CD4-positive, alpha-beta T cell (primary cell): ENCODE results near the gene PPP1R1B. TPM values are rescaled to one million over a fixed set of nuclear protein-coding genes. Genes with fewer than 3 reads are reported as not detected.
A peak's percentile ranks its signal among the peaks of the same experiment; 100 is the strongest.

Source experiments
- ATAC-seq: fragments of 200-7000 bp; cut with Tn5 transposase; one replicate; pipeline ENCODE4 v1.10.0; 2022; ENCODE audit warnings: mild to moderate bottlenecking; ENCODE audit not compliant: poor library complexity
- CTCF ChIA-PET: fragments of 350-600 bp; sonication (Branson Sonifier 250); formaldehyde crosslinking; loops from one replicate; lab custom pipeline; 2021; ENCODE audit warnings: antibody characterized with exemption, inconsistent platforms; lab: Charles Lee
- POLR2A ChIA-PET: fragments of 350-600 bp; sonication (Branson Sonifier 250); formaldehyde crosslinking; loops from one replicate; lab custom pipeline; 2021; ENCODE audit warnings: antibody characterized with exemption, inconsistent platforms; lab: Charles Lee
- DNase-seq, 14 experiments: peaks; one replicate each; pipeline ENCODE4 v3.0.0-alpha.2; 2013 to 2020; ENCODE audit warnings: mixed read lengths in 2 of 14
- H3K27ac ChIP-seq, 2 donors: one replicate each; pipeline versions ENCODE4 v1.5.1 to v1.7.0; 2013; ENCODE audit warnings: low read length in 2 of 2, low read depth in 1 of 2, mild to moderate bottlenecking in 1 of 2
- H3K27me3 ChIP-seq, 2 experiments: 1 replicate in 1 of 2; 2 replicates in 1 of 2; pipeline versions ENCODE4 v1.6.1 to v1.7.0; 2013; ENCODE audit warnings: low read length in 2 of 2, control low read depth in 1 of 2, mild to moderate bottlenecking in 1 of 2, moderate library complexity in 1 of 2; ENCODE audit not compliant: insufficient read depth in 2 of 2, control insufficient read depth in 1 of 2
- H3K36me3 ChIP-seq: one replicate; pipeline ENCODE4 v1.6.1; 2013; ENCODE audit warnings: low read length, control low read depth; ENCODE audit not compliant: insufficient read depth
- H3K4me1 ChIP-seq: one replicate; pipeline ENCODE4 v1.6.1; 2013; ENCODE audit warnings: low read length, control low read depth; ENCODE audit not compliant: insufficient read depth
- H3K4me3 ChIP-seq: one replicate; pipeline ENCODE4 v1.5.1; 2013; ENCODE audit warnings: mild to moderate bottlenecking, low read length, moderate library complexity
- H3K9me3 ChIP-seq, 2 experiments: 1 replicate in 1 of 2; 2 replicates in 1 of 2; pipeline versions ENCODE4 v1.6.1 to v1.7.0; 2013; ENCODE audit warnings: low read length in 2 of 2, mild to moderate bottlenecking in 2 of 2, control low read depth in 1 of 2, moderate library complexity in 1 of 2; ENCODE audit not compliant: control insufficient read depth in 1 of 2, insufficient read depth in 1 of 2
- H3K27ac Mint-ChIP-seq: one replicate; pipeline ENCODE4 v1.8.0; 2020; ENCODE audit warnings: mixed read lengths
- H3K27me3 Mint-ChIP-seq: one replicate; pipeline ENCODE4 v1.8.0; 2021; ENCODE audit warnings: mixed read lengths
- H3K36me3 Mint-ChIP-seq: one replicate; pipeline ENCODE4 v1.8.0; 2021; ENCODE audit warnings: low read depth, mixed read lengths
- H3K4me1 Mint-ChIP-seq: one replicate; pipeline ENCODE4 v1.8.0; 2021; ENCODE audit warnings: low read depth, mixed read lengths
- H3K4me3 Mint-ChIP-seq: one replicate; pipeline ENCODE4 v1.8.0; 2020; ENCODE audit warnings: mild to moderate bottlenecking, mixed read lengths
- H3K9me3 Mint-ChIP-seq: one replicate; pipeline ENCODE4 v1.8.0; 2020; ENCODE audit warnings: mixed read lengths
- intact Hi-C, 2 experiments: fragments of 100-400 bp; cut with DNase I in 1 of 2; cut with micrococcal nuclease in 1 of 2; formaldehyde crosslinking; loops; one replicate each; pipeline versions ENCODE4 v1.15.1 to v1.9.0; 2023 to 2025; cut with DNase I, micrococcal nuclease
- total RNA-seq, 174 experiments: library from RNA in 2 of 174; stranded (reverse) in 2 of 174; gene quantifications; one replicate each; pipeline ENCODE4 v1.2.3 and lab custom pipeline; 2021 to 2026
- TF ChIP-seq, protein P1 (sequence below): fragments of 200-600 bp; IDR thresholded peaks from one replicate; pipeline ENCODE4 v1.8.0; 2022; ENCODE audit warnings: antibody characterized with exemption, mild to moderate bottlenecking

The PPP1R1B gene
- total RNA-seq, 2 experiments from 2014 or later: 0.25 TPM; not detected in 1

DNA sequence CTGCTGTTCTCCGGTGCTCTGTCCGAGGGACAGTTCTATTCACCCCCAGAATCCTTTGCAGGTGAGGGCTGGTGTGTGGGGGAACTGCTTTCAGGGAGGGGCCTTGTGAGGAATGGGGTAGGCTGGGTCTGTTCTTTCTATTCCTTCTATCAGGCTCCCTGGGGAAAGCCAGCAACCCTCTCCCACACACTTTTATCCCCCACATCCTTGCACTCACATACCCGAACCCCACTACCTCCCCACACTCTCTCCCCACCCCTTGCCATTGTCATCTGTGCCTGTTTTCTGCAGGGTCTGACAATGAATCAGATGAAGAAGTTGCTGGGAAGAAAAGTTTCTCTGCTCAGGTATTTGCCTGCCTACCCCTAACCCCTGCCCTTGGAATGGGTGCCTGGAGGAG, 32.0 kb downstream of the PPP1R1B start:
- ChIA-PET POLR2A (interaction anchor here (1.1 kb wide), 1 partner anchor 10 kb away, joined by 5 read pairs; the partner anchor contains the start of gene PNMT), CTCF (no interaction called here)
- no peak for DNase-seq
- TF ChIP-seq, protein P1, sequence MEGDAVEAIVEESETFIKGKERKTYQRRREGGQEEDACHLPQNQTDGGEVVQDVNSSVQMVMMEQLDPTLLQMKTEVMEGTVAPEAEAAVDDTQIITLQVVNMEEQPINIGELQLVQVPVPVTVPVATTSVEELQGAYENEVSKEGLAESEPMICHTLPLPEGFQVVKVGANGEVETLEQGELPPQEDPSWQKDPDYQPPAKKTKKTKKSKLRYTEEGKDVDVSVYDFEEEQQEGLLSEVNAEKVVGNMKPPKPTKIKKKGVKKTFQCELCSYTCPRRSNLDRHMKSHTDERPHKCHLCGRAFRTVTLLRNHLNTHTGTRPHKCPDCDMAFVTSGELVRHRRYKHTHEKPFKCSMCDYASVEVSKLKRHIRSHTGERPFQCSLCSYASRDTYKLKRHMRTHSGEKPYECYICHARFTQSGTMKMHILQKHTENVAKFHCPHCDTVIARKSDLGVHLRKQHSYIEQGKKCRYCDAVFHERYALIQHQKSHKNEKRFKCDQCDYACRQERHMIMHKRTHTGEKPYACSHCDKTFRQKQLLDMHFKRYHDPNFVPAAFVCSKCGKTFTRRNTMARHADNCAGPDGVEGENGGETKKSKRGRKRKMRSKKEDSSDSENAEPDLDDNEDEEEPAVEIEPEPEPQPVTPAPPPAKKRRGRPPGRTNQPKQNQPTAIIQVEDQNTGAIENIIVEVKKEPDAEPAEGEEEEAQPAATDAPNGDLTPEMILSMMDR: no peak
- Mint-ChIP-seq H3K9me3 (no peaks in the 10 kb centered on the region), H3K4me3 (no peak overlapping the region), H3K27me3 (no peaks in the 10 kb centered on the region), H3K27ac (peak overlapping the region; percentile 66), H3K36me3 (peaks cover 66% of the 10 kb centered on the region), H3K4me1 (peaks cover 45% of the 10 kb centered on the region)
- Histone ChIP-seq H3K27me3 (no peaks in the 10 kb centered on the region), H3K27ac (no peak overlapping the region), H3K36me3 (peaks cover 70% of the 10 kb centered on the region), H3K9me3 (no peaks in the 10 kb centered on the region), H3K4me3 (no peak overlapping the region), H3K4me1 (peaks cover 36% of the 10 kb centered on the region)
- no peak for ATAC-seq
- intact Hi-C loops: no loop called here

DNA sequence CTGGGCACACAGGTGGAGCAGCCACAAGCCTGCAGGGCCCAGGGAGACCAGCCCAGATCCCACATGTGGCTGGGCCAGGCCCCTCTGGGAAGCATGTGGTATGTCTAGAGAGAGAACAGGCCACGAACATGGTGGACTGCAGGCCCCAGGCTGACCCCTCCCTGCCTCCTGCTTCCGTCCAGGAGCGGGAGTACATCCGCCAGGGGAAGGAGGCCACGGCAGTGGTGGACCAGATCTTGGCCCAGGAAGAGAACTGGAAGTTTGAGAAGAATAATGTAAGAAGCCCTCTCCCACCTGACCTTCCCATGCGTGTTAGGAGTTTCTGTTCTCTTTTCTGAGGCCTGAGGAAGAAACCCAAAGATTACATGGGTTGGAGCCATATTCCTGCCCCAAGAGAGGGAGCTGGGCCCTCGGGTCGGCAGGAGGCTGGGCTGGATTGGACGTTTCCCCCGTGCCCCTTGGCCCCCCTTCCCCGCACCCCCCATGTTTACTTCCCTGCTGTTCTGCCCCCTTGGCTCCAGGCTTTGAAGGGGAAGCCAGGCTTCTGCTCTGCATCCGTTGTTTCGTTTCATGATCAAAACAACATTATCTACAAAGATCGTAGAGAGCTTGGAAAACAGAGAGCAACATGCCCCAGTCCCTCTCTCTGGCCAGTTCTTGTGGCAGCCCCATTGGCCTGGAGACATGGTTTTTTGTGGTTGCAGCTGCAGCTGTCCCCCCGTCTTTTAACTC, 32.7 kb downstream of the PPP1R1B start:
- ATAC-seq (peak; percentile 53), DNase-seq (peak in 1 of 14 experiments; percentile 30)
- POLR2A ChIA-PET: interaction anchor here (1.0 to 1.4 kb wide), 4 partner anchors 9 to 267 kb away, joined by 3 to 9 read pairs (median 4); partner anchors contain the start of genes LRRC3C, ORMDL3, PNMT and STARD3
- no peaks in the 10 kb centered on the region for H3K27me3 Mint-ChIP-seq
- Histone ChIP-seq H3K27ac (peak overlapping the region in 1 of 2 donors; percentile 7), H3K9me3 (no peaks in the 10 kb centered on the region), H3K27me3 (no peaks in the 10 kb centered on the region), H3K36me3 (peaks cover 67% of the 10 kb centered on the region), H3K4me3 (no peak overlapping the region), H3K4me1 (peaks cover 31% of the 10 kb centered on the region)
- H3K4me1 Mint-ChIP-seq: peaks cover 41% of the 10 kb centered on the region
- H3K27ac Mint-ChIP-seq: peak overlapping the region; percentile 88
- intact Hi-C loops: no loop called here
- CTCF ChIA-PET: no interaction called here
- no peaks in the 10 kb centered on the region for H3K9me3 Mint-ChIP-seq
- TF ChIP-seq, protein P1: no peak
- peaks cover 70% of the 10 kb centered on the region for H3K36me3 Mint-ChIP-seq
- H3K4me3 Mint-ChIP-seq: peak overlapping the region; percentile 55

DNA sequence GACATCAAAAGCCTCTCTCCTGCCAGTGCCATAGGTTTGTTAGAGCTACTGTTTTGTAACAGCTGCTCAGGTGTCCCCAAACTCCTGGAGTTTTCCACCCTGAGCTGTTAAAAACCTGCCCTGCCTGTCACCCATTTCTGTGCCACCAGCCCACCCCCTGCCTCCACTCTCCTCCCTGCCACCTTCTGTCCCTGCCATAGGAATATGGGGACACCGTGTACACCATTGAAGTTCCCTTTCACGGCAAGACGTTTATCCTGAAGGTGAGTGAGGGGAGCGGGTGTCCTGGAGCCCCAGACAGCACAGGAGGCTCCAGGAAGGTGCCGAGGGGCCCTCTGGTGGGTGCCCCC, 33.2 kb downstream of the PPP1R1B start:
- Histone ChIP-seq H3K4me3 (no peak overlapping the region), H3K4me1 (peaks cover 27% of the 10 kb centered on the region), H3K36me3 (peaks cover 61% of the 10 kb centered on the region), H3K27ac (peak overlapping the region in 1 of 2 donors; percentile 7), H3K9me3 (no peaks in the 10 kb centered on the region), H3K27me3 (no peaks in the 10 kb centered on the region)
- peak overlapping the region; percentile 55 for H3K4me3 Mint-ChIP-seq
- DNase-seq (no peak), ATAC-seq (no peak)
- H3K36me3 Mint-ChIP-seq: peaks cover 68% of the 10 kb centered on the region
- H3K9me3 Mint-ChIP-seq: no peaks in the 10 kb centered on the region
- H3K27ac Mint-ChIP-seq: peak overlapping the region; percentile 88
- ChIA-PET POLR2A (interaction anchor here (1.0 to 1.4 kb wide), 4 partner anchors 9 to 267 kb away, joined by 3 to 9 read pairs (median 4); partner anchors contain the start of genes LRRC3C, ORMDL3, PNMT and STARD3), CTCF (no interaction called here)
- intact Hi-C loops: no loop called here
- H3K4me1 Mint-ChIP-seq: peaks cover 36% of the 10 kb centered on the region
- H3K27me3 Mint-ChIP-seq: peaks cover under 1% of the 10 kb centered on the region
- TF ChIP-seq, protein P1: no peak
